GM21737 (cell line): ENCODE results near the gene FAM20C.
"Not testable (repeated sequence)": the region's sequence is repeated elsewhere in the genome, so short reads cannot be mapped to it uniquely, and the experiment has no call there.

ENCODE experiments used
- ATAC-seq: cut with Tn5 transposase; IDR thresholded peaks from one replicate; pipeline ENCODE4 v1.9.1; 2021; ENCODE audit warnings: mild to moderate bottlenecking, moderate library complexity; ENCODE audit not compliant: unreplicated experiment

Gene FAM20C

GRCh38 chr7:171912-172515 is 20.4 kb upstream of the FAM20C start:
- no peak for ATAC-seq

- no peak for ATAC-seq
These were observed 19.0 kb upstream of the FAM20C start for GRCh38 chr7:173209-173918.

GRCh38 chr7:174716-175115 is 17.7 kb upstream of the FAM20C start:
- no peak for ATAC-seq

GRCh38 chr7:175955-176354 is 16.4 kb upstream of the FAM20C start:
- ATAC-seq: no peak

- no peak for ATAC-seq
These were observed 16.0 kb upstream of the FAM20C start for GRCh38 chr7:176381-176780.

- ATAC-seq: no peak
These were observed 15.4 kb upstream of the FAM20C start for GRCh38 chr7:176786-177459.

GRCh38 chr7:178444-178843 is 13.9 kb upstream of the FAM20C start:
- no peak for ATAC-seq

GRCh38 chr7:179209-179681 is 13.1 kb upstream of the FAM20C start:
- no peak for ATAC-seq

- ATAC-seq: no peak
These were observed 12.2 kb upstream of the FAM20C start for GRCh38 chr7:179948-180694.

- ATAC-seq: no peak
These were observed 10.6 kb upstream of the FAM20C start for GRCh38 chr7:181738-182137.

- not testable (repeated sequence) for ATAC-seq
These were observed 9.9 kb upstream of the FAM20C start for GRCh38 chr7:182502-182901.

GRCh38 chr7:183496-184292 is 8.7 kb upstream of the FAM20C start:
- ATAC-seq: no peak

GRCh38 chr7:184294-185264 is 7.8 kb upstream of the FAM20C start:
- no peak for ATAC-seq

- ATAC-seq: no peak
These were observed 5.8 kb upstream of the FAM20C start for GRCh38 chr7:186516-187113.

GRCh38 chr7:187227-187927 is 5.0 kb upstream of the FAM20C start:
- no peak for ATAC-seq

- ATAC-seq: no peak
These were observed 4.2 kb upstream of the FAM20C start for GRCh38 chr7:188174-188573.

GRCh38 chr7:188727-189500 is 3.5 kb upstream of the FAM20C start:
- no peak for ATAC-seq

- no peak for ATAC-seq
These were observed 2.7 kb upstream of the FAM20C start for GRCh38 chr7:189719-190118.
